ENCODE results near the gene NOMO2.
"Not testable (repeated sequence)": the region's sequence is repeated elsewhere in the genome, so short reads cannot be mapped to it uniquely, and the experiment has no call there.

The NOMO2 gene

GRCh38 chr16:18522637-18523036 lies 39.3 kb downstream of the NOMO2 start:
- DNase-seq (ENCODE audit: low read depth in 3 of 3), result not testable (repeated sequence)

- DNase-seq (ENCODE audit: low read depth in 3 of 3), result not testable (repeated sequence)
Measured at GRCh38 chr16:18521445-18522181, 40.3 kb downstream of the NOMO2 start.

- not testable (repeated sequence) for DNase-seq (ENCODE audit: low read depth in 3 of 3)
Measured at GRCh38 chr16:18518536-18519283, 43.2 kb downstream of the NOMO2 start.

GRCh38 chr16:18498430-18498829 lies 63.5 kb downstream of the NOMO2 start:
- DNase-seq (ENCODE audit: low read depth in 3 of 3), result not testable (repeated sequence)

- not testable (repeated sequence) for DNase-seq (ENCODE audit: low read depth in 3 of 3)
Measured at GRCh38 chr16:18497032-18497431, 64.9 kb downstream of the NOMO2 start.

- DNase-seq (ENCODE audit: low read depth in 3 of 3), result not testable (repeated sequence)
Measured at GRCh38 chr16:18492118-18492897, 69.6 kb downstream of the NOMO2 start.

- DNase-seq (ENCODE audit: low read depth in 3 of 3), result not testable (repeated sequence)
Measured at GRCh38 chr16:18436025-18436424, 125.9 kb downstream of the NOMO2 start.

GRCh38 chr16:18415827-18416226 lies 146.1 kb downstream of the NOMO2 start:
- not testable (repeated sequence) for DNase-seq (ENCODE audit: low read depth in 3 of 3)

- DNase-seq (ENCODE audit: low read depth in 3 of 3), result not testable (repeated sequence)
Measured at GRCh38 chr16:18409532-18410293, 152.2 kb downstream of the NOMO2 start.

- not testable (repeated sequence) for DNase-seq (ENCODE audit: low read depth in 3 of 3)
Measured at GRCh38 chr16:18401851-18402657, 159.8 kb downstream of the NOMO2 start.

- not testable (repeated sequence) for DNase-seq (ENCODE audit: low read depth in 3 of 3)
Measured at GRCh38 chr16:18401159-18401558, 160.7 kb downstream of the NOMO2 start.

GRCh38 chr16:18394363-18394762 lies 167.5 kb downstream of the NOMO2 start:
- DNase-seq (ENCODE audit: low read depth in 3 of 3), result not testable (repeated sequence)

- not testable (repeated sequence) for DNase-seq (ENCODE audit: low read depth in 3 of 3)
Measured at GRCh38 chr16:18387767-18388166, 174.1 kb downstream of the NOMO2 start.

GRCh38 chr16:18386517-18386916 lies 175.4 kb downstream of the NOMO2 start:
- not testable (repeated sequence) for DNase-seq (ENCODE audit: low read depth in 3 of 3)

- DNase-seq (ENCODE audit: low read depth in 3 of 3), result not testable (repeated sequence)
Measured at GRCh38 chr16:18385285-18385684, 176.6 kb downstream of the NOMO2 start.

GRCh38 chr16:18384869-18385268 lies 177.0 kb downstream of the NOMO2 start:
- DNase-seq (ENCODE audit: low read depth in 3 of 3), result not testable (repeated sequence)

GRCh38 chr16:18384098-18384636 lies 177.7 kb downstream of the NOMO2 start:
- not testable (repeated sequence) for DNase-seq (ENCODE audit: low read depth in 3 of 3)

GRCh38 chr16:18382696-18383095 lies 179.2 kb downstream of the NOMO2 start:
- DNase-seq (ENCODE audit: low read depth in 3 of 3), result not testable (repeated sequence)
